ENCODE data around the gene MYADML2.

Gene MYADML2

GRCh38 chr17:81978524-81979298 is 31.7 kb upstream of the MYADML2 start:
- no peak for DNase-seq (ENCODE audit: low spot score)

- DNase-seq (ENCODE audit: low spot score): peak; percentile 89
Measured at GRCh38 chr17:81977211-81977808, 30.3 kb upstream of the MYADML2 start, which contains the start of gene ASPSCR1. TSS of gene ASPSCR1 (plus strand) at chr17:81977629. CDS start at chr17:81977647, 18 bp downstream.

GRCh38 chr17:81976332-81977210 is 29.5 kb upstream of the MYADML2 start:
- DNase-seq (ENCODE audit: low spot score): peak; percentile 12

- no peak for DNase-seq (ENCODE audit: low spot score)
Measured at GRCh38 chr17:81973432-81973831, 26.4 kb upstream of the MYADML2 start.

GRCh38 chr17:81968850-81969812 is 22.1 kb upstream of the MYADML2 start:
- no peak for DNase-seq (ENCODE audit: low spot score)

- DNase-seq (ENCODE audit: low spot score): no peak
Measured at GRCh38 chr17:81968396-81968745, 21.3 kb upstream of the MYADML2 start.

GRCh38 chr17:81967533-81968395 is 20.7 kb upstream of the MYADML2 start:
- DNase-seq (ENCODE audit: low spot score): peak; percentile 88

- no peak for DNase-seq (ENCODE audit: low spot score)
Measured at GRCh38 chr17:81967244-81967532, 20.2 kb upstream of the MYADML2 start.

- DNase-seq (ENCODE audit: low spot score): no peak
Measured at GRCh38 chr17:81966343-81967243, 19.6 kb upstream of the MYADML2 start.

- no peak for DNase-seq (ENCODE audit: low spot score)
Measured at GRCh38 chr17:81964081-81964849, 17.2 kb upstream of the MYADML2 start.

- no peak for DNase-seq (ENCODE audit: low spot score)
Measured at GRCh38 chr17:81962499-81963441, 15.7 kb upstream of the MYADML2 start.

- DNase-seq (ENCODE audit: low spot score): no peak
Measured at GRCh38 chr17:81961521-81962498, 14.8 kb upstream of the MYADML2 start.

- DNase-seq (ENCODE audit: low spot score): no peak
Measured at GRCh38 chr17:81961087-81961511, 14.1 kb upstream of the MYADML2 start, which contains the start of gene NOTUM. TSS of gene NOTUM (minus strand) at chr17:81961187. CDS start at chr17:81960909, 278 bp downstream.

GRCh38 chr17:81960130-81960958 is 13.3 kb upstream of the MYADML2 start:
- DNase-seq (ENCODE audit: low spot score): no peak

GRCh38 chr17:81959362-81960129 is 12.5 kb upstream of the MYADML2 start:
- DNase-seq (ENCODE audit: low spot score): peak; percentile 79

Data from CD4-positive, alpha-beta T cell treated with Interleukin-15 for 4 hours (primary cell).